ENCODE data around the gene MTG2. TPM values are rescaled to one million over a fixed set of nuclear protein-coding genes. Genes with fewer than 3 reads are reported as not detected.

MTG2 gene
- total RNA-seq, 1 donor from 2014 or later, result 26.6 TPM

DNA sequence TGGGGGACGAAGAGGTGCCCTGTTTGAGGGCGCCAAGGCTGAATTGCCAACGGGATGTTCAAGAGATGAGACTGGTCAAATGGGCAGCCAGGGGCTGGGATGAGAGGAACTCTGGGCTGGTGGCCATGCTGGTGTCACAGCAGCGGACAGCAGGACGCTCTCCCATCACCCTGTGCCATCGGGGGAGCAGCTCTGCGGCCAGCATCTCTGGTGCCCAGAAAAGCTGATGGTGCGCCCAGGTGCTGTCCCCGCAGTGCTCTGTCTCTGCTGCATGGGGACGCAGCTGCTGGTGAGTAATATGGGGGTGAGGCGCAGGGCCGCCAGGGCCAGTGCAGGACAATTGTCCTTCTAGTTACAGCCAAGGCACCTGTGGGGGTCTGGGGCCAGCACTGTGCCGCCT, 42.2 kb downstream of the MTG2 start:
- no peak for DNase-seq (ENCODE audit: low spot score)
- intact Hi-C loops (cut with DNase I), result no loop called here

DNA sequence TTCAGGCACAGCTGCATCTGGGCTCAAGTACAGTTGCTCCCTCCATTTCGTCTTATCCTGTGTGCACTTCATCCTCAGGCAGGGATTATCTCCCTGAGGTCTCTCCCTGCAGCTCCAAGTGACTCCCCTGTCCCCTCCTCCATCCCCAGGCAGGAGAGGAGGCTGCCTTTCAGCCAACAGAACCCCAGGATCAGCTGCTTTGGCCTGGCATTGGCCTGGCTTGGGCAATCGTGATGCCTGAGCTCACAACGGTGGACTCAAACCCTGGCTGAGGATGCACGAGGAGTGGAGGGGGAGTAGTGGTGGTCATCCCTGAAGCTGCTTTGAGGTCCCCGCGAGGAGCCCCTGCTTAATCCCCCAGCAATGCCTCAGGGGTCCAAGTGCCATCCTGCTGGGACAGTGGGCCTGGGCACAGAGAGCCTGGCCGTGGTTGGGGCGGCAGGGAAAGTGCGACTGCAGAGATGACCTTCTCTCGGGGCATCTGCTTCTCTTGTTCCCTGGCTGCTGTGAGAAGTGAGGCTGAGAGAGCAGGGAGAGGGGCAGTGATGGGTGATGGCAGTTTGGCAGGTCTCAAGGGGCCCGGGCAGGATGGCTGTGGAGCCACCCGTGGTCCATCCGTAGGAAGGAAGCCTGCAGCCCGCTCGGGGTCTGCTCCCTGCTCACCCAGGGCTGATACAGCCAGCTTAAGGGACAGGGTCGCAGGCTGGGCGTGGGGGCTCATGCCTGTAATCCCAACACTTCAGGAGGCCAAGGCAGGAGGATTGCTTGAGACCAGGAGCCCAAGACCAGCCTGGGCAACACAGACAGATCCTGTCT, 43.2 kb downstream of the MTG2 start:
- intact Hi-C loops (cut with DNase I), result no loop called here
- DNase-seq (ENCODE audit: low spot score), result no peak

DNA sequence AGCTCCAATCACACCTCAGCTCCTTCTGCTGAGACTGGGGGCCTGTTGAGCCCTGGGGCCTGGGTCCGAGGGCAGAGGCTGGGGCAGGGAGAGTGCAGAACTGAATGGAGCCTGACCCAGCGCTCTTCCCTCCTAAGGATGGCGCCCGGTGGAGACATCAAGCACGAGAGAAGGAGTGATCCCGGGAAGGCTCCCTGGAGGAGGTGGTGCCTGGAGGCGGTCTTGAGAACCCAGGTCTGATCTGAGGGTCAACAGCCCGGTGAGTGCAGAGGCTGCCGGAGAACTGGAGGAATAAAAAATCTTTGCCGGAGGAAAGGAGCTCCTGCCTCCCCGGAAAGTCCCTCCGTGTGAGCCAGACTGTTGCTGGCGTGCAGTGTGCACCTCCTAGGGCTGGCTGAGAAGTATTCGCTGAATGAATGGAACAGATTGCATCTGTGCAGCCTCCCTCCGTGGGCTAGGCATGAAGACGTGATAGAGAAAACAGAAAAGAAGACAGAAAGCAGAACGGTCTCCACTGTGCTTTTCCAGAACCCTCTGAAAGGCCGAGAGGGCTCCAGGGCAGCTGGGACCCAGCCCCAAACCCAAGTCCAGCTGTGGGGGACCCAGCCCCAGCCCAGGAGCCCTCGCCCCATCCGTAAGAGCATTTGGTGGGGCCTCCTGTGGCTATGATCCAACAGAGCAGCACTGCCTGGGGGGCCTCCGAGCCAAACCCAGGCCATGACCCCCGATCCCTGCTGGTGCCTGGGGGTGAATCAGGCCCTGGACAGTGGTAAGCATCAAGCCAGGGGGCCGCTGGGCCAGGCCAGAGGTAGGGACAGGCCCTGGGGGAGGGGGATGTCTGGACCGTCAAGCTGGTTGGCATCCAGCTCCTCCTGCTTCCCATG, 44.1 kb downstream of the MTG2 start:
- intact Hi-C loops (cut with DNase I), result no loop called here
- DNase-seq (ENCODE audit: low spot score), result no peak

DNA sequence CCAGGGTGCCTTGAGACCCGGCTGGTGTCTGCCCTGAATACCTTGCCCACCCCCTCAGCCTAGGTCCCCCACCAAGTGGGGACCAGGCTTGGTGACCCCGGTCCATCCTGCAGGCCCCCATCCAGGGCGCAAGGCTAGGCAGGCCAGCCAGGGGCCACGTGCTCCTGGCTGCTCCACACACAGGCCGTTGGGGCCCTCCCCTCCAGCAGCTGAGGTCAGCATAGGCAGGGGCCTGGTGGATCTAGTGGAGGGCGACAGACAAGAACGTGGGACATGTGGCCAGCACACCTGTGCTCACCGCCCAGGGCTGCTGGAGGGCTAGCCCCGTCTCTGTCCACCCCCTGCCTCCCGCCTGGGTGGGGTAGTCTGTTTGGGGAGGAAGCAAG, 44.8 kb downstream of the MTG2 start:
- no peak for DNase-seq (ENCODE audit: low spot score)
- intact Hi-C loops (cut with DNase I), result no loop called here

DNA sequence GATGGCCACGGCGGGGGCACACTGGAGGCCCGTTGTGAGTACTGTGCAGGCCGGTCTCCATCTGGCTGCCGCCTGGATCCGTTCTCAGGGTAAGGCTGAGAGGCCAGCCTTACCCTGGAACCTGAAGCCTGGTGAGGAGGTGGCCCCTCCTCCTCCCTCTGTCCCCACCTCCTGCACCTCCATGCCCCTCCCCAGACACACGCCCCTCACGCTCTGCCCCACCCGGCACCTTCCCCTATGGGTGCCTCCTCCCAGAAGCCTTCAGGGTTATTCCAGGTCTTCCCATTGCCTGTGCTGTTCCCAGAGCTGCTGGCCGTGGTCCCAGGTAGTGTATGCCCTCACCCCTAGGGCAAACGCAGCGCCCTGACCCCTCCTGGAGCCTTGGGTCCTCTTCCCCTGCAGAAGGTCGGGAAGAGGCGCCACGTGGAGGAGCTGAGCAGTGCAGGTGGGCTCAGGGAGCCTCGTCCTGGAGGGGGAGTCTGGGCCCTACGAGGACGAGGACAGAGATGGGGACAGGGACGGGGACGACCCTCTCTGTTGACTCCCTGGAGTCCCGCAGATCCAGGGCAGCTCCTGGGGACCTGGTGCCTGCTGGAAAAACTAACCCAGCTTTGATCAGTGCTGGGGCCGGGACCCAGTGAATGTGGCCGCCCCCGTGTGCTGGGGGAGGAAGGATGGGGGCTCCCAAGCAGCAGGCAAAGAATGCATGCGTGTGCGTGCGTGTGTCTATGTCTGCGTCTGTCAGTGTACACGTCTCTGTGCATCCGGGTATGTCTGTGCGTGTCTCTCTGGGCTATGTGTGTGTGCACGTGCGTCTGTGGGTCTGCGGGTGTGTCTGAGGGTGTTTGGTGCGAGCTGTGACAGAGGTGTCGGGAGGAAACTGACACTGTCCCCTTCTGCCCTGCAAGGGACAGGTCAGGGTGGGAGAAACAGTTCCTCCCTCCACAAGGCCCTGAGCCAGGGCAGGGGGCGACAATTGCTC, 45.4 kb downstream of the MTG2 start:
- intact Hi-C loops (cut with DNase I), result no loop called here
- DNase-seq (ENCODE audit: low spot score), result no peak

DNA sequence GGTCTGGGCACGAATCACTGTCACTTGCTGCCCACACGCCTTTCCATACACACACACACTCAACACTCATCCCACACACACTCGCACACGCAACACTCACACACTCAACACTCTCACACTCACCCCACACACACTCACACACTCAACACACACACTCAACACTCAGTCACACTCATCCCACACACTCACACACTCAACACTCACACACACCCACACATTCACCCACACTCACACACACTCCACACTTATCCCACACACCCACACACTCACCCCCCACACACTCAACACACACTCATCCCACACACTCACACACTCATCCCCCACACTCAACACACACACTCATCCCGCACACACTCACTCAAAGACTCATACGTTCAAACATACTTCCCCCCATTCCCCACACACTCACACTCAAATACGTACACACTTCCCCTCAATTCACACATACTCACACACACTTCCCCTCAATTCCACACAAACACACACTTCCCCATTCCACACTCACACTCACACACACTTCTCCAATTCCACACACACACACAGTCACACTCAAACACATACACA, 46.2 kb downstream of the MTG2 start:
- no peak for DNase-seq (ENCODE audit: low spot score)
- intact Hi-C loops (cut with DNase I), result no loop called here

- intact Hi-C loops (cut with DNase I), result no loop called here
- DNase-seq (ENCODE audit: low spot score), result no peak
Observed at GRCh38 chr20:62229667-62230066, 46.8 kb downstream of the MTG2 start.

DNA sequence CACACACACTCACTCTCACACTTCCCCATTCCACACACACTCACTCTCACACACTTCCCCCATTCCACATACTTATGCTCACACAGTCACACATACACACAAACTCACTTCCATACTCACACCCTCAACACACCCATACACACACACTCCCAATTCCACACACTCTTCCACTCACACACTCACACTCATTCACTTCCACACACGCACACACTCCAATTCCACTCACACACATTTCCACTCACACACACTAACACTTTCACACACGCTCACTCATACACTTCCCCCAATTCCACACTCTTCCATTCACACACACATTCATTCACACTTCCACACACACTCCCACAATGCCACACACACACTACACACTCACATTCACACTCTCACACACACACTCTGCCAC, 47.4 kb downstream of the MTG2 start:
- intact Hi-C loops (cut with DNase I), result no loop called here

DNA sequence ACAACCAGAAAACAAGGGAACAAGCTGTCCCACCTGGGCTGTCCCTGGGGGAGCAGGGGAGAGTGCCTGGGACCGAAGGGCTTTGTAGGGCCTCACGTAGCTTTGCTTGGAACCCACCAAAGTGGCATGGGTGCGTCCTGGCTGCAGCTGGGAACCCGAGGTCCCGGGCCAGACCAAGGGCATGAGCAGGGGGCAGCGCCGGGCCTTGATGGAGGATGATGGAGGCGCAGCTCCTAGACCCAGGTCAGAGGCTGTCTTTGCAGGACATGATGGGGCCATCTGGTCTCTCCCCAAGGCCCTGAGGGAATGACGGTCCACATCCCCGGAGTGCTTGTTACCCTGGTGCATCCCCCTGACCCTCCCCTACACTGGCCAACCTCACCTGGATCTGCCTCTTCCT, 47.9 kb downstream of the MTG2 start:
- intact Hi-C loops (cut with DNase I), result no loop called here
- DNase-seq (ENCODE audit: low spot score), result no peak

More for the DNA sequence above, 47.4 kb downstream of the MTG2 start:
- no peak for DNase-seq (ENCODE audit: low spot score)

DNA sequence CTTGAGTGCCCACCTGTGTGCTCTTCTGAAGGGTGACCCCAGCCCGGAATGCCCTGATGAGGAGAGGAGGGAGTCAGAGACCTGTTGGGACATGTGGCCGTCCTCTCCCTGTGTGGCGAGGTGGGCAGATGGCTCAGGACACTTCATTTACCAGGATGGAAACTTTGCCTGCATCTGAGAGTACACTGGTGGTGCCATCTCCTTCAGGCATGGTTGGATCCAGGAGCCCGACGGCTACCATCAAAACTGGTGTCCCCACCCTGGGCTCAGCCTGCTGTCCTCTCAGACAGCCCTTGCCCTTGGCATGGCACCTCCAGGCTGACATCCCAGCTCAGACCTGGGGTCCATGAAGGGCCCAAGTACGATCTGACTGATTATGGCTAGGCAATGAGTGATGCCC, 48.5 kb downstream of the MTG2 start:
- no peak for DNase-seq (ENCODE audit: low spot score)
- intact Hi-C loops (cut with DNase I), result no loop called here

DNA sequence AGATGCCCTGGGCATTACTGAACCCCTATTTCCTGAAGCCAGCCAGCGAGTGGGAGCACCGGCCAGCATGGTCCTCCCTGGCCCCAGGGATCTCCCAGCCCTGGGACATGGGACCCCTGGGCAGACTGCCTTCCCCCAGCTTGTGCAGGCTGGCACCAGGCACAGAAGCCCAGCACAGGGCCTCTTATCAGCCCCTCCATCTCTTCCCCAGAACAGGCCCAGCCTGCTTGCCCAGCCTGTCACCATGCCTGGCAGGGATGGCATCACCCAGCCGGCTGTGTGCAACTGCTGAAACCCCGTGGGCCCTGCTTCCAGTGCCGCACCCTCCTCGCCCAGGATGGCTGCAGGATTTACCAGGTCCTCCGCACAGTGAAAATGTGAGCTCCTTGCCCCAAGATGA, 49.4 kb downstream of the MTG2 start:
- intact Hi-C loops (cut with DNase I), result no loop called here
- DNase-seq (ENCODE audit: low spot score), result no peak

- intact Hi-C loops (cut with DNase I), result no loop called here
Observed at GRCh38 chr20:62232770-62233645, 50.2 kb downstream of the MTG2 start.

DNA sequence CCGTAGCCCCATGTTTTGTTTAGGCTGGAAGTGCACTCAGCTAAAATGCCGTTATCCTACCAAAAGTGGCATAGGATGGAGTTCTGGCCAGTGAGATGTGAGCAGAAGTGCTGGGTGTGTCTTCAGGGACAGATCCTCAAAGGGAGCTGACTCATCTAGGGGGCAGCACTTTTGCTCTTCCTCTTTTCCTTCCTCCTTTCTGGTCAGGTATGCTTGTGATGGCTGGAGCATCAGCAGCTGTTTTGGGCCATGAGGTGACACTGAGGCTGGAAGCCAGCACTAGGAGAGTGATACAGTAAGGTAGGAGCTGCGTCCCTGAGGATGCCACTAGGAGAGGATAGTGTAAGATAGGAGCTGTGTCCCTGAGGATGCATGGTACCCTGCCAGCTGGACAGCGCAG, 50.9 kb downstream of the MTG2 start:
- intact Hi-C loops (cut with DNase I), result no loop called here

More at GRCh38 chr20:62232770-62233645, 50.2 kb downstream of the MTG2 start:
- no peak for DNase-seq (ENCODE audit: low spot score)

DNA sequence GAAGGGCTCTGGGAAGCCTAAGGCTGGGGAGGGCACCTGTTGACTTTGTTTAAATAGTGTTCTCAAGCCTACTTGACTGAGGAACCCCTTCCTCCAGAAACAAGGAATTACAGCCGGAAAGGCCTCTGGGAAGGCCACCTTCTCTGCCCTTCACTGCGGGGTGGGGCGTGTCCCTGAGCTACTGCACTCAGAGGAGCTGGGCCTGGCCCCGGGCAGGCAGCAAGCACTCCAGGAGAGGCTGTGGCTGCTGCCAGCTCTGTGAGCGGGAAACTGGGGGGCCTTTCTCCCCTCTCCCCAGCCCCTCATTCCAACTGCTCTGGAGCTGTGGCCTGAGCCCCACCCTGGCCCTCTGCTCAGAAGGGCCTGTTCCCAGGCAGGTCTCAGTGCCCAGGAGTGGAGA, 51.5 kb downstream of the MTG2 start:
- no peak for DNase-seq (ENCODE audit: low spot score)
- intact Hi-C loops (cut with DNase I), result no loop called here

More for the DNA sequence above, 50.9 kb downstream of the MTG2 start:
- no peak for DNase-seq (ENCODE audit: low spot score)

- DNase-seq (ENCODE audit: low spot score), result no peak
- intact Hi-C loops (cut with DNase I), result loop anchor here (5.0 kb wide), 1 partner anchor 113 kb away; the partner anchor contains the start of gene LSM14B
Observed at GRCh38 chr20:62235001-62235776, 52.4 kb downstream of the MTG2 start.

- DNase-seq (ENCODE audit: low spot score), result no peak
- intact Hi-C loops (cut with DNase I), result loop anchor here (5.0 kb wide), 1 partner anchor 113 kb away; the partner anchor contains the start of gene LSM14B
Observed at GRCh38 chr20:62235777-62236157, 52.9 kb downstream of the MTG2 start.

GRCh38 chr20:62236200-62236599, 53.4 kb downstream of the MTG2 start:
- intact Hi-C loops (cut with DNase I), result loop anchor here (5.0 kb wide), 1 partner anchor 114 kb away; the partner anchor contains the start of gene LSM14B
- DNase-seq (ENCODE audit: low spot score), result no peak
